Measurements from ENCODE around the gene SHH. TPM values are rescaled to one million over a fixed set of nuclear protein-coding genes. Genes with fewer than 3 reads are reported as not detected.

SHH gene
- total and polyA plus RNA-seq, 2 of the 13 experiments (the other 11 are each of a cell fraction or from before 2014, with no cell fraction given), result 1.9 to 3.4 TPM

GRCh38 chr7:155807789-155808548 is 4.3 kb downstream of the SHH start:
- DNase-seq (ENCODE audit: low spot score), result peak; percentile 85
- no peaks in the 10 kb centered on the region for H3K36me3 ChIP-seq (replicated peaks in 1 of 2; ENCODE audit: control insufficient read depth in 1 of 2, insufficient read depth in 2 of 2, low read length in 2 of 2)
- no peak overlapping the region for H2AFZ ChIP-seq (ENCODE audit: low read length)
- H4K20me1 ChIP-seq (ENCODE audit: insufficient read depth, low read length), result no peaks in the 10 kb centered on the region
- H3K27me3 ChIP-seq (ENCODE audit: control insufficient read depth in 1 of 2, insufficient read depth in 2 of 2, low read length in 2 of 2), result peaks cover 6 to 33% of the 10 kb centered on the region in 2 experiments; a peak in 4 of 5 replicates
- ChIA-PET CTCF (ENCODE audit: low intra/inter-chr PET ratio, low total read pairs) (interaction anchor here (1.4 kb wide), 1 partner anchor 10 kb away, joined by 4 read pairs; no protein-coding TSS in a partner anchor), POLR2A (interaction anchor here (0.7 to 3.0 kb wide), 12 partner anchors 9 to 807 kb away, joined by 3 to 23 read pairs (median 5); partner anchors contain the start of gene RBM33)
- peak; percentile 77 for FAIRE-seq
- no peaks in the 10 kb centered on the region for H3K9me3 ChIP-seq (ENCODE audit: low read length)
- BruUV-seq (replicated peaks), result no TSS peak
- intact Hi-C loops (cut with micrococcal nuclease; ENCODE audit: unreplicated experiment), result no loop called here
- peak overlapping the region; percentile 94 for H3K4me2 ChIP-seq (ENCODE audit: low read depth, low read length)
- WGBS (ENCODE audit: low lambda C conversion rate), result 37% methylated on average over 14 of the region's 33 CpGs
- H3K27ac ChIP-seq (ENCODE audit: extremely low read length, insufficient read depth, low read length), result peak overlapping the region; percentile 92
- peak; percentile 63 for ATAC-seq
- in situ Hi-C loops (cut with HindIII; ENCODE audit: extremely low pct_ligation_motif_present, low pct_unique_long_range_greater_than_20kb), result loop anchor here (25.0 kb wide), 1 partner anchor 829 kb away; the partner anchor contains the start of gene RNF32
- H3K4me1 ChIP-seq (ENCODE audit: insufficient read depth, low read length), result peaks cover 46% of the 10 kb centered on the region
- peak overlapping the region; percentile 63 to 90 (median 81); a peak in 5 of 6 replicates for H3K4me3 ChIP-seq (replicated peaks in 1 of 3; ENCODE audit: insufficient read depth in 1 of 3, low read depth in 2 of 3, low read length in 3 of 3)
- no peaks in the 10 kb centered on the region for H3K79me2 ChIP-seq (ENCODE audit: insufficient read depth, low read length)
- H3K9ac ChIP-seq (ENCODE audit: insufficient read depth, low read depth, low read length), result peak overlapping the region; percentile 90
- TF ChIP-seq ISL2 (CRISPR knock-in tag; IDR thresholded peaks at IDR 0.05) (no peak), ZNF770 (CRISPR knock-in tag; IDR thresholded peaks at IDR 0.05) (peak; percentile 18), RBAK (CRISPR knock-in tag; IDR thresholded peaks at IDR 0.05) (no peak), ZNF572 (CRISPR knock-in tag; IDR thresholded peaks at IDR 0.05) (no peak), ZBED4 (CRISPR knock-in tag; IDR thresholded peaks at IDR 0.05; ENCODE audit: borderline replicate concordance) (peak; percentile 21; the same call in 1 of the 2 replicates), ZFP37 (CRISPR knock-in tag; IDR thresholded peaks at IDR 0.05; ENCODE audit: borderline replicate concordance) (no peak), ZNF83 (CRISPR knock-in tag; IDR thresholded peaks at IDR 0.05; ENCODE audit: borderline replicate concordance) (no peak), NFIB (CRISPR knock-in tag; IDR thresholded peaks at IDR 0.05; ENCODE audit: borderline replicate concordance) (no peak), ARID3A (IDR thresholded peaks at IDR 0.05; ENCODE audit: low read depth, low read length) (no peak; the same call in 1 of the 2 replicates), SAP130 (CRISPR knock-in tag; IDR thresholded peaks at IDR 0.05; ENCODE audit: low read depth) (peak; percentile 62), MEIS1 (CRISPR knock-in tag; IDR thresholded peaks at IDR 0.05; ENCODE audit: borderline replicate concordance) (no peak), MAZ (IDR thresholded peaks at IDR 0.05; ENCODE audit: borderline replicate concordance, low read depth, low read length) (no peak), MAZ (CRISPR knock-in tag; IDR thresholded peaks at IDR 0.05; ENCODE audit: low read depth) (peak; percentile 22; the same call in 1 of the 2 replicates), HNRNPH1 (optimal IDR thresholded peaks at IDR 0.05; ENCODE audit: low read depth, low read length) (no peak), ZNF460 (CRISPR knock-in tag; IDR thresholded peaks at IDR 0.05; ENCODE audit: borderline replicate concordance) (no peak)

All from HepG2 (cell line).